Suprapubic skin (tissue), 4 donors: ENCODE data around the gene GFER.

Experiments
- EP300 ChIP-seq: sonication (generic); formaldehyde crosslinking; IDR thresholded peaks from one replicate; pipeline ENCODE4 v1.6.1; 2017; ENCODE audit warnings: antibody characterized with exemption
- POLR2A ChIP-seq, 2 donors: fragments of 450-650 bp; IDR thresholded peaks; one replicate each; pipeline ENCODE4 v1.6.1; 2017; ENCODE audit warnings: antibody characterized with exemption in 2 of 2, mild to moderate bottlenecking in 2 of 2, moderate library complexity in 2 of 2
- POLR2AphosphoS5 ChIP-seq, 3 donors: sonication (generic); formaldehyde crosslinking; IDR thresholded peaks; one replicate each; pipeline ENCODE4 v1.6.1; 2017; ENCODE audit warnings: antibody characterized with exemption in 3 of 3
- TF ChIP-seq, protein P1 (sequence below), 2 donors: fragments of 200-600 bp in 1 of 2; fragments of 450-650 bp in 1 of 2; sonication (generic) in 1 of 2; IDR thresholded peaks; one replicate each; pipeline ENCODE4 v1.5.1; 2016 to 2019; ENCODE audit warnings: antibody characterized with exemption in 2 of 2, mild to moderate bottlenecking in 1 of 2, moderate library complexity in 1 of 2

- TF ChIP-seq, protein P1, sequence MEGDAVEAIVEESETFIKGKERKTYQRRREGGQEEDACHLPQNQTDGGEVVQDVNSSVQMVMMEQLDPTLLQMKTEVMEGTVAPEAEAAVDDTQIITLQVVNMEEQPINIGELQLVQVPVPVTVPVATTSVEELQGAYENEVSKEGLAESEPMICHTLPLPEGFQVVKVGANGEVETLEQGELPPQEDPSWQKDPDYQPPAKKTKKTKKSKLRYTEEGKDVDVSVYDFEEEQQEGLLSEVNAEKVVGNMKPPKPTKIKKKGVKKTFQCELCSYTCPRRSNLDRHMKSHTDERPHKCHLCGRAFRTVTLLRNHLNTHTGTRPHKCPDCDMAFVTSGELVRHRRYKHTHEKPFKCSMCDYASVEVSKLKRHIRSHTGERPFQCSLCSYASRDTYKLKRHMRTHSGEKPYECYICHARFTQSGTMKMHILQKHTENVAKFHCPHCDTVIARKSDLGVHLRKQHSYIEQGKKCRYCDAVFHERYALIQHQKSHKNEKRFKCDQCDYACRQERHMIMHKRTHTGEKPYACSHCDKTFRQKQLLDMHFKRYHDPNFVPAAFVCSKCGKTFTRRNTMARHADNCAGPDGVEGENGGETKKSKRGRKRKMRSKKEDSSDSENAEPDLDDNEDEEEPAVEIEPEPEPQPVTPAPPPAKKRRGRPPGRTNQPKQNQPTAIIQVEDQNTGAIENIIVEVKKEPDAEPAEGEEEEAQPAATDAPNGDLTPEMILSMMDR (IDR thresholded peaks at IDR 0.05): no peak
- TF ChIP-seq POLR2AphosphoS5 (IDR thresholded peaks at IDR 0.05): no peak
- no peak for TF ChIP-seq POLR2A (IDR thresholded peaks at IDR 0.05)
- TF ChIP-seq EP300: no peak
Observed at GRCh38 chr16:2005646-2006045, 21.7 kb downstream of the GFER start.
